T-cell (primary cell): ENCODE measurements around the gene MZT2B. TPM values are rescaled to one million over a fixed set of nuclear protein-coding genes. Genes with fewer than 3 reads are reported as not detected.
"Not testable (repeated sequence)": the region's sequence is repeated elsewhere in the genome, so short reads cannot be mapped to it uniquely, and the experiment has no call there.

Experiments used
- ATAC-seq, 4 experiments: fragments of 200-7000 bp in 3 of 4; fragments of 150-1000 bp in 1 of 4; cut with Tn5 transposase; replicated peaks in 1 of 4; 1 replicate in 3 of 4; 2 replicates in 1 of 4; pipeline ENCODE4 v1.10.0; 2021; ENCODE audit warnings: moderate library complexity in 3 of 4, mild to moderate bottlenecking in 2 of 4, moderate number of reproducible peaks in 1 of 4
- CTCF ChIA-PET, 2 donors: fragments of 300-600 bp; sonication (Branson Sonifier 250); formaldehyde crosslinking; loops; one replicate each; lab custom pipeline; 2022; ENCODE audit warnings: antibody characterized with exemption in 2 of 2; lab: Charles Lee
- POLR2A ChIA-PET, 2 donors: fragments of 300-600 bp; sonication (Branson Sonifier 250); formaldehyde crosslinking; loops; one replicate each; lab custom pipeline; 2022; ENCODE audit warnings: antibody characterized with exemption in 2 of 2; lab: Charles Lee
- DNase-seq, 35 experiments: peaks; one replicate each; pipeline versions ENCODE4 v3.0.0 to v3.0.0-alpha.2; 2013 to 2023
- H3K27ac ChIP-seq: one replicate; pipeline ENCODE4 v1.5.1; 2013; ENCODE audit warnings: low read length
- H3K27me3 ChIP-seq, 2 experiments: replicated peaks in 1 of 2; 1 replicate in 1 of 2; 2 replicates in 1 of 2; pipeline versions ENCODE4 v1.6.1 to v1.7.0; 2013; ENCODE audit warnings: low read length in 1 of 2, mixed read lengths in 1 of 2; ENCODE audit not compliant: control insufficient read depth in 2 of 2, insufficient read depth in 2 of 2; ENCODE audit errors: extremely low read depth in 1 of 2
- H3K36me3 ChIP-seq, 2 donors: 1 replicate in 1 of 2; 2 replicates in 1 of 2; pipeline versions ENCODE4 v1.6.1 to v1.7.0; 2013; ENCODE audit warnings: low read length in 1 of 2; ENCODE audit not compliant: control insufficient read depth in 2 of 2, insufficient read depth in 1 of 2; ENCODE audit errors: extremely low read depth in 1 of 2
- H3K4me1 ChIP-seq, 2 experiments: 1 replicate in 1 of 2; 2 replicates in 1 of 2; pipeline versions ENCODE4 v1.6.1 to v1.7.0; 2013; ENCODE audit warnings: low read length in 2 of 2, mixed read lengths in 1 of 2; ENCODE audit not compliant: insufficient read depth in 2 of 2, control insufficient read depth in 1 of 2; ENCODE audit errors: extremely low read depth in 1 of 2
- H3K4me3 ChIP-seq, 2 donors: 1 replicate in 1 of 2; 2 replicates in 1 of 2; pipeline versions ENCODE4 v1.5.1 to v1.7.0; 2013; ENCODE audit warnings: mild to moderate bottlenecking in 2 of 2, low read length in 1 of 2, moderate library complexity in 1 of 2; ENCODE audit not compliant: control insufficient read depth in 1 of 2; ENCODE audit errors: extremely low read depth in 1 of 2
- H3K9me3 ChIP-seq: 2 replicates; pipeline ENCODE4 v1.7.0; 2013
- H3K27ac Mint-ChIP-seq, 2 donors: one replicate each; pipeline ENCODE4 v1.8.0; 2020 to 2021; ENCODE audit warnings: mild to moderate bottlenecking in 2 of 2, mixed read lengths in 2 of 2
- H3K27me3 Mint-ChIP-seq, 2 donors: one replicate each; pipeline ENCODE4 v1.8.0; 2021 to 2022; ENCODE audit warnings: mixed read lengths in 2 of 2
- H3K36me3 Mint-ChIP-seq: one replicate; pipeline ENCODE4 v1.8.0; 2021; ENCODE audit warnings: mixed read lengths
- H3K4me1 Mint-ChIP-seq, 3 donors: one replicate each; pipeline ENCODE4 v1.8.0; 2020 to 2022; ENCODE audit warnings: mixed read lengths in 3 of 3, mild to moderate bottlenecking in 1 of 3
- H3K4me3 Mint-ChIP-seq, 3 donors: one replicate each; pipeline ENCODE4 v1.8.0; 2020 to 2022; ENCODE audit warnings: mild to moderate bottlenecking in 3 of 3, mixed read lengths in 3 of 3, moderate library complexity in 3 of 3
- H3K9me3 Mint-ChIP-seq, 3 donors: one replicate each; pipeline ENCODE4 v1.8.0; 2020 to 2022; ENCODE audit warnings: mixed read lengths in 3 of 3
- WGBS: methylation state at CpG from one replicate; pipeline ENCODE4 v1.1.5; 2013; ENCODE audit warnings: missing lambda C conversion rate; ENCODE audit not compliant: insufficient coverage; 5-methylcytosine and 5-hydroxymethylcytosine counted together
- total RNA-seq, 35 experiments: library from RNA in 6 of 35; stranded (reverse) in 6 of 35; fragments of 120-200 nt in 1 of 35; gene quantifications; one replicate each; pipeline versions ENCODE4 v1.2.1 to v1.2.4 and lab custom pipeline; 2013 to 2026

MZT2B gene, protein sequence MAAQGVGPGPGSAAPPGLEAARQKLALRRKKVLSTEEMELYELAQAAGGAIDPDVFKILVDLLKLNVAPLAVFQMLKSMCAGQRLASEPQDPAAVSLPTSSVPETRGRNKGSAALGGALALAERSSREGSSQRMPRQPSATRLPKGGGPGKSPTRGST
- total RNA-seq: 100 to 1,000 TPM; 195 to 294 (median 281) TPM
- 151 TPM for total RNA-seq (2013)
- total RNA-seq (lab: John Stamatoyannopoulos, UW): 38.0 to 95.0 (median 60.6) reads per million in 29 experiments

DNA sequence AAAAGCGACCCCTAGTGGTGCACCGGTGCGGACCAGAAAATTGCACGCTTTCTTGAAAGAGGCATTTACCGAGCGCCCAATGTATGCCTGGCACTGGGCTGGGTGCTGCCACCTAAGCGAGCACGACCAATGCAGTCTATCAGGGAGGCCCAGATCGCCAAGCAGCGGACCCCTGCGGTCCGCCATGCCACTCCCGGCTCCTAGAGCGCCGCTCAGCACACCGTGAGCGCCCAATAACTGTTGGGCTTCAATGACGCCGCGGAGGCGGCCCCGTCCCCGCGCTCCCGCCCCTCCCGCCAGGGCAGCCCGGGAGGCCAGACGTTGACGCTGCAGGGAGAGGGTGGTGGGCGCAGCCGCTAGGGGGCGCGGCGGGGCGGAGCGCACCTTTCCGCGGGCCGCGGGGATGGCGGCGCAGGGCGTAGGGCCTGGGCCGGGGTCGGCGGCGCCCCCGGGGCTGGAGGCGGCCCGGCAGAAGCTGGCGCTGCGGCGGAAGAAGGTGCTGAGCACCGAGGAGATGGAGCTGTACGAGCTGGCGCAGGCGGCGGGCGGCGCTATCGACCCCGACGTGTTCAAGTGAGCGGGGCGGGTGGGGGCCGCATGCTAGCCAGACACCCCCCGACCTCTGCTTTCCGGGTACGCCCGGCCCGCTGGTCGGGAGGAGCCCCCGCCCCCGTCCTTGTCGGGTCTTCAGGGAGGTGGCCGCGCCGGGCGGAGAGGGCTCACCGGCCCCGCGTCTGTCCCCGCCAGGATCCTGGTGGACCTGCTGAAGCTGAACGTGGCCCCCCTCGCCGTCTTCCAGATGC lies at the start of gene MZT2B:
MZT2B (plus strand) TSS at position 383 of the 803 bp plus-strand sequence; CDS start at position 404, 21 bp downstream.
- peaks cover 8 to 36% of the 10 kb centered on the region in 2 experiments for H3K4me1 ChIP-seq
- not testable (repeated sequence) for H3K36me3 Mint-ChIP-seq, H3K9me3 ChIP-seq, H3K27me3 Mint-ChIP-seq, H3K27me3 ChIP-seq, H3K9me3 Mint-ChIP-seq, H3K36me3 ChIP-seq
- CTCF ChIA-PET: interaction anchor here (0.5 to 2.2 kb wide), 9 partner anchors 124 to 1311 kb away, joined by 3 to 51 read pairs (median 4); partner anchors contain the start of gene IMP4 (in 1 of the 2)
- ATAC-seq (peak; percentile 83 to 89 (median 86)), DNase-seq (peak; percentile 78 to 93 (median 86))
- WGBS: under 1% methylated on average over 72 of the region's 86 CpGs
- peak within 1 kb of the TSS; percentile 88 for H3K27ac ChIP-seq
- H3K27ac Mint-ChIP-seq: peak within 1 kb of the TSS; percentile 92 to 95
- peak within 1 kb of the TSS; percentile 89 to 92 (median 89) for H3K4me3 Mint-ChIP-seq
- H3K4me1 Mint-ChIP-seq: peaks cover 18 to 39% (median 30%) of the 10 kb centered on the region in 3 donors
- H3K4me3 ChIP-seq: peak within 1 kb of the TSS; percentile 66 to 83
- POLR2A ChIA-PET: interaction anchor here (0.6 to 1.4 kb wide), 3 partner anchors 156 to 161 kb away, joined by 4 to 14 read pairs (median 7); partner anchors contain the start of gene IMP4 (in 2 of the 2)

DNA sequence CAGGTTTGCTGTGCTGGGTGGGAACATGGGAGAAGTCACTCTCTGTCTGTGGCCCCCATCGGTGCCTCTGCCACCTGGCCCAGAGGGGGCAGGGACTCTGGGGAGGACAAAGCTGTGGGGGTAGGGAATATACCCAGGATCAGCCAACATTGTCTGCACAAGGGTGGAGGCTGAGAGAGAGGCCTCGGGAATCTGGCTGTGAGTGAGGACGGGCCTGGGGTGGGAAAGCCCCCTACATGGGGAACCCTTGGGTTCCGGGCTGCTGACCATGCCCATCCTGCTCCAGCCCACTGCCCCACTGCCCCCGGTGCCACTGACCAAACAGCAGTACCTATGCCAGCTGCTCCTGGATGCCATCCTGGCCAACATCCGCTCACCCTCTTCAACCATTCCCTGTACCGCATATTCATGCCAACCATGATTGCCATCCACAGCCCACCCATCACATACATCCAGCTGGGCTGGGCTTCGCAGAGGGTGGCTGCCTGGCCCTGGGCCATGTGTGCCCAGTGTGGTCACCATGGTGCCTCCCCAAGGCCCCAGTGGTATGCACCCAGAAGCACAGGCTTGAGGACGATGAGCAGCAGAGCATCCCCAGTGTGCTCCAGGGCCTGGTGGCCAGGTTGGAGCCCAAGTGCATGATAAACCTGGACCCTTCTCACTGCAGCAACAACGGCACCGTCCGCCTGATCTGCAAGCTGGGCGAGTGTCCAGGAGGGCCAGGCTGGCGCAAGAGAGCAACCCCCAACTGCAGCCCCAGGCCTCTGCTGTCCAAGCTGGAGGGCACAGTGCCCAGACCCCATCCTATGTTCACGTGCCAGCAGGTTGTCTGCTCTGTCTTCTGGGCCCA lies 46.1 kb upstream of the MZT2B start:
- Histone ChIP-seq H3K27ac (no peak overlapping the region), H3K4me1 (no peaks in the 10 kb centered on the region), H3K27me3 (peaks cover 0 to 4% of the 10 kb centered on the region in 2 experiments), H3K36me3 (no peaks in the 10 kb centered on the region), H3K9me3 (no peaks in the 10 kb centered on the region), H3K4me3 (no peak overlapping the region)
- Mint-ChIP-seq H3K9me3 (no peaks in the 10 kb centered on the region), H3K4me3 (no peak overlapping the region), H3K27ac (no peak overlapping the region), H3K36me3 (no peaks in the 10 kb centered on the region), H3K4me1 (peaks cover 2 to 6% (median 3%) of the 10 kb centered on the region in 3 donors), H3K27me3 (no peaks in the 10 kb centered on the region)
- POLR2A ChIA-PET: no interaction called here
- no peak for ATAC-seq
- no peak for DNase-seq
- WGBS: 93% methylated on average over 11 of the region's 15 CpGs
- CTCF ChIA-PET: no interaction called here

DNA sequence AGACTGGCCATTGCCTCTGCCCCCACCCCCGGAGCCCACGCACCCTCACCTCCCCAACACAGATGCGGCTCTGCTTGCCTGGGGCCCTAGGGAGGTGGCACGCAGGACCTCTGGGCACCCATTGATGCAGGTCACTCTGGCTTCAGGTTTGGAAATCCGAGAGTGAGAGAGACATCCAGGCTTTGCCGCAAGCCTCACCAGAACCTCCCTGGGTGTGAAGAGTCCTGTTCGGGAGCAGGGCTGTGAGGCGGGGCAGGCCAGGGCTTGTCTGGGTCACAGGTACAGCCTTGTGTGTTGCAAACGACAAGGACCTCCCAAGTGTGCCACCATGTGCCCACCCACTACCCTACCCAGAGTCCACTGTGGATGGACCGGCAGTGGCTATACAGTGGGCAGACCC lies 45.5 kb upstream of the MZT2B start:
- H3K4me1 Mint-ChIP-seq, H3K36me3 ChIP-seq, H3K4me1 ChIP-seq, ATAC-seq, H3K9me3 ChIP-seq, H3K4me3 ChIP-seq, H3K27ac ChIP-seq, H3K9me3 Mint-ChIP-seq, CTCF ChIA-PET, H3K36me3 Mint-ChIP-seq, POLR2A ChIA-PET, H3K27me3 Mint-ChIP-seq, H3K27ac Mint-ChIP-seq, H3K4me3 Mint-ChIP-seq, H3K27me3 ChIP-seq, DNase-seq: not testable (repeated sequence)
- WGBS: 95% methylated on average over 5 of the region's 10 CpGs

DNA sequence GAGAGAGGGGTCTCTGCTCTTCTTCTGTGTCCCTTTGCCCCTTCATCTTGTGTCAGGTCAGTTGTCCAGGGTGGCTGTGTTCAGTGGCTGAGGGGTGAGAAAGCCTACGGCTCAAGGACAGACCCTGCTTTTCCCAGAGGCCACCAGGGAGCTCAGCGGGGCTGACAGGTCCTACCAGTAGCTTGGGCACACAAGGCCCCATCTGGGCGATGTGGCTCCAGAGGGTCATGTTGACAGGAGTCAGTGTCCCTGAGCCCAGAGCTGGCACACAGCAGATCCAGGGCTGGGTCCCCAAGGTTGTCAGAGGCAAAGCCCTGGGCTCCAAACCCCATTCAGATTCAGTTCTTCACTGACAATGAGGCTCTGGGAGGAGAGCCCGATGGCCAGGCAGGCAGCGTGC lies 44.9 kb upstream of the MZT2B start:
- H3K4me1 ChIP-seq, POLR2A ChIA-PET, H3K4me3 Mint-ChIP-seq, H3K36me3 Mint-ChIP-seq, H3K27ac ChIP-seq, DNase-seq, H3K27me3 Mint-ChIP-seq, CTCF ChIA-PET, H3K27me3 ChIP-seq, H3K9me3 ChIP-seq, H3K4me1 Mint-ChIP-seq, ATAC-seq, H3K9me3 Mint-ChIP-seq, H3K4me3 ChIP-seq, H3K27ac Mint-ChIP-seq, H3K36me3 ChIP-seq: not testable (repeated sequence)
- 73% methylated on average over 3 of the region's 5 CpGs for WGBS

DNA sequence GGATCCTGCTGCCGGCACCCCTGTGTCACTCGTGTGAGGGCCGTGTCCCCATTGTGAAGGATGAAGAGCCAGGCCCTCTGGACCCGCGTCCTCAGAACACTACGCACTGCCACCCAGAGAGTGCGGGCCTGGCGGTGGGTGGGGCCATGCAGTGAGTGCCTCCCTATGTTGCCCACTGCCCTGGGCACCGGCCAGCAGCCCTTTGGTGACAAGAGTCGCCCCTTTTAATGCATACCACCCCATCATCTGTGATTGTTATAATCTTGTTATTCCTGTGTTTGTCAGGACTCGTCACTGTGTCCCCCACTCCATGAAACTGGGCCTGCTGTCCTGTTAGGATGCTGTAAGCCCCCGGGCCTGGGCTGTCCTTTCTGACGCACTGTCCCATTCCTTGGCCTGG lies 43.7 kb upstream of the MZT2B start:
- H3K9me3 Mint-ChIP-seq, CTCF ChIA-PET, H3K9me3 ChIP-seq, ATAC-seq, H3K4me3 Mint-ChIP-seq, H3K27me3 Mint-ChIP-seq, H3K4me1 ChIP-seq, H3K36me3 Mint-ChIP-seq, H3K4me3 ChIP-seq, H3K27ac ChIP-seq, POLR2A ChIA-PET, H3K4me1 Mint-ChIP-seq, H3K27ac Mint-ChIP-seq, H3K36me3 ChIP-seq, DNase-seq: not testable (repeated sequence)
- H3K27me3 ChIP-seq: peaks cover 0 to 13% of the 10 kb centered on the region in 2 experiments
- no CpG with 5 or more reads among the region's 13 CpGs for WGBS

DNA sequence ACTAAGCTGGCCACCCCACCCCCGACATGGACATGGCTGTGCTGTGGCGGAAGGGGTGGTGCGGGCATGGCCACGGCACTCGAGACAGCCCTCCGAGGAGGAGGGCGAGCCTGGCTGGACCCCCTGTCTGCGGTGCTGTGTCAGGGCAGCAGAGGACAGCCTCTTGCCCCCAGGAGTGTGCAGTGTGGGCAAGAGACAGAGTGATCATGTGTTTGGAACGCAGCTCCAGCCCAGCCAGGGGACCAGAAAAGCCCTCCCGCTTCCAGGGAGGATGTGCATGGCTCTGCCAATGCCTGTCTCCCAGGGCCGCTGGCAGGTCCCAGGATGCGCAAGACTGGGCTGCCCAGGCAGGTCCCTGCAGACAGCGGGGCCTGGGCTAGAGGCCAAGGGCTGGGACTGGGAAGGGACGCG lies 43.2 kb upstream of the MZT2B start:
- CTCF ChIA-PET, H3K4me3 ChIP-seq, H3K36me3 ChIP-seq, H3K9me3 ChIP-seq, H3K27me3 Mint-ChIP-seq, H3K27ac Mint-ChIP-seq, H3K4me1 ChIP-seq, H3K27ac ChIP-seq, H3K36me3 Mint-ChIP-seq, H3K9me3 Mint-ChIP-seq, ATAC-seq, DNase-seq, H3K4me3 Mint-ChIP-seq, H3K4me1 Mint-ChIP-seq, POLR2A ChIA-PET: not testable (repeated sequence)
- WGBS: 82% methylated on average over 8 of the region's 15 CpGs
- peaks cover 0 to 16% of the 10 kb centered on the region in 2 experiments for H3K27me3 ChIP-seq
